Measurements from ENCODE around the gene HNRNPA0.
"Not testable (repeated sequence)": the region's sequence is repeated elsewhere in the genome, so short reads cannot be mapped to it uniquely, and the experiment has no call there.

The HNRNPA0 gene

GRCh38 chr5:137754188-137754960 lies at the start of gene HNRNPA0:
TSS of gene HNRNPA0 (minus strand) at chr5:137754363. CDS start at chr5:137754066, 297 bp downstream.
- peak; percentile 88 for DNase-seq

- DNase-seq: no peak
Measured at GRCh38 chr5:137802282-137803210, 48.4 kb upstream of the HNRNPA0 start.

- no peak for DNase-seq
Measured at GRCh38 chr5:137800700-137801411, 46.7 kb upstream of the HNRNPA0 start.

GRCh38 chr5:137796279-137796678 lies 42.1 kb upstream of the HNRNPA0 start:
- no peak for DNase-seq

GRCh38 chr5:137794863-137795262 lies 40.7 kb upstream of the HNRNPA0 start:
- DNase-seq: no peak

GRCh38 chr5:137792303-137792702 lies 38.1 kb upstream of the HNRNPA0 start:
- DNase-seq: no peak

- DNase-seq: no peak
Measured at GRCh38 chr5:137791799-137792198, 37.6 kb upstream of the HNRNPA0 start.

GRCh38 chr5:137791387-137791786 lies 37.2 kb upstream of the HNRNPA0 start:
- DNase-seq: no peak

- not testable (repeated sequence) for DNase-seq
Measured at GRCh38 chr5:137788560-137788959, 34.4 kb upstream of the HNRNPA0 start.

GRCh38 chr5:137782984-137783536 lies 28.9 kb upstream of the HNRNPA0 start:
- no peak for DNase-seq

GRCh38 chr5:137782055-137782454 lies 27.9 kb upstream of the HNRNPA0 start:
- no peak for DNase-seq

- peak; percentile 6 for DNase-seq
Measured at GRCh38 chr5:137778772-137779564, 24.8 kb upstream of the HNRNPA0 start.

- not testable (repeated sequence) for DNase-seq
Measured at GRCh38 chr5:137767937-137768336, 13.8 kb upstream of the HNRNPA0 start.

GRCh38 chr5:137761566-137761965 lies 7.4 kb upstream of the HNRNPA0 start:
- DNase-seq: no peak

GRCh38 chr5:137760719-137761516 lies 6.8 kb upstream of the HNRNPA0 start:
- no peak for DNase-seq

GRCh38 chr5:137760294-137760693 lies 6.1 kb upstream of the HNRNPA0 start:
- DNase-seq: no peak

- DNase-seq: no peak
Measured at GRCh38 chr5:137758715-137759306, 4.6 kb upstream of the HNRNPA0 start.

- no peak for DNase-seq
Measured at GRCh38 chr5:137758121-137758520, 4.0 kb upstream of the HNRNPA0 start.

GRCh38 chr5:137757634-137758033 lies 3.5 kb upstream of the HNRNPA0 start:
- DNase-seq: no peak

- peak; percentile 23 for DNase-seq
Measured at GRCh38 chr5:137754961-137755762, 999 bp upstream of the HNRNPA0 start.
